ENCODE measurements around the gene DCPS. TPM values are rescaled to one million over a fixed set of nuclear protein-coding genes. Genes with fewer than 3 reads are reported as not detected.

Gene DCPS
- total RNA-seq, 1 experiment from 2014 or later, result 25.6 TPM

DNA sequence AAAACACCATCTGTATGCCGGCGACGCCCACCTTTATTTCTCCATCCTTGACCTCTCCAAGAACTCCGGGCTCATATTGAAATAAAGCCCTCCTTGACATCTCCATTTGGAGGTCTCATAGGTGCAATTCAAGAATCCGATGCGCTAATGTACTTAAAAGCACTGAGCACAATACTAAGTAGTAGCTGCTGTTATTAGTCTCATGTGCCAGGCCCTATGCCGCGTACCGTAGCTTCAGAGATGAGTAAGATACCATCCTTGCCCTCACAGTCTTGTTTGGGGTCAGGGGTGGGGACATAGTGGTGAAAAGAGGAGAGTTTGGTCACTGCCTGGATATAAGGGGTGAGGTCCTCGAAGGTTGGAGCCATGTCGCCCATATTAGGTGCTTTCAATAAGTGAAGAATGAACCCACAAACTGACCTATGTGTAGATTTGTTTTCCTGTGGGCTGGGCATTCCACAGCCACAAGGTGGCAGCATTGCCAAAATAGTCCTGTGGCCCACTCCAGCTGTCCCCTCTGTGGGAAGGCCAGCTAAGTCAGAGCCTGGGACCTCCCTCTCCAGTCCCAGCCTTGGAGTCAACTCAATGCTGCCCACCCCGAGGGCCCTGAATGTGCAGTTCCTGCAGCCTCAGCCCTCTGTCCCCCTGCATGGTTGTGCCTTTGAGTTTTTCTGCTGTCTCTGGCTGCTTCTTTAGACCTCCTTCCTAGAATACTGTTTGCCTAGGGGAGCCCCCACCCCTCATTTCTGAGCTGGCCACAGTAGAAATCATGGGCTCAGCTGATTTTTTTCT, 6.5 kb downstream of the DCPS start:
- Histone ChIP-seq H3K4me1 (ENCODE audit: control insufficient read depth in 1 of 2, insufficient read depth in 2 of 2, low read length in 2 of 2) (peaks cover 0 to 3% of the 10 kb centered on the region in 2 experiments; a peak in 3 of 4 replicates), H3K9ac (ENCODE audit: low read length) (no peak overlapping the region), H3K4me3 (replicated peaks in 1 of 2; ENCODE audit: low read depth in 1 of 2, low read length in 2 of 2) (no peak overlapping the region), H3K27ac (ENCODE audit: low read depth, low read length) (no peak overlapping the region), H3K9me3 (ENCODE audit: control insufficient read depth in 1 of 2, insufficient read depth in 1 of 2, low read depth in 1 of 2, low read length in 2 of 2) (no peaks in the 10 kb centered on the region), H3K36me3 (ENCODE audit: control insufficient read depth in 1 of 2, insufficient read depth in 2 of 2, low read length in 2 of 2) (no peaks in the 10 kb centered on the region), H3K9me2 (ENCODE audit: insufficient read depth) (no peaks in the 10 kb centered on the region), H4K20me1 (ENCODE audit: insufficient read depth) (no peaks in the 10 kb centered on the region), H3K4me2 (ENCODE audit: low read length) (no peak overlapping the region), H3K27me3 (ENCODE audit: insufficient read depth, low read length) (no peaks in the 10 kb centered on the region), H3K79me2 (ENCODE audit: insufficient read depth, low read length) (no peaks in the 10 kb centered on the region), H2AFZ (ENCODE audit: low read depth, low read length, poor library complexity, severe bottlenecking) (no peak overlapping the region)
- TF ChIP-seq, protein P1, sequence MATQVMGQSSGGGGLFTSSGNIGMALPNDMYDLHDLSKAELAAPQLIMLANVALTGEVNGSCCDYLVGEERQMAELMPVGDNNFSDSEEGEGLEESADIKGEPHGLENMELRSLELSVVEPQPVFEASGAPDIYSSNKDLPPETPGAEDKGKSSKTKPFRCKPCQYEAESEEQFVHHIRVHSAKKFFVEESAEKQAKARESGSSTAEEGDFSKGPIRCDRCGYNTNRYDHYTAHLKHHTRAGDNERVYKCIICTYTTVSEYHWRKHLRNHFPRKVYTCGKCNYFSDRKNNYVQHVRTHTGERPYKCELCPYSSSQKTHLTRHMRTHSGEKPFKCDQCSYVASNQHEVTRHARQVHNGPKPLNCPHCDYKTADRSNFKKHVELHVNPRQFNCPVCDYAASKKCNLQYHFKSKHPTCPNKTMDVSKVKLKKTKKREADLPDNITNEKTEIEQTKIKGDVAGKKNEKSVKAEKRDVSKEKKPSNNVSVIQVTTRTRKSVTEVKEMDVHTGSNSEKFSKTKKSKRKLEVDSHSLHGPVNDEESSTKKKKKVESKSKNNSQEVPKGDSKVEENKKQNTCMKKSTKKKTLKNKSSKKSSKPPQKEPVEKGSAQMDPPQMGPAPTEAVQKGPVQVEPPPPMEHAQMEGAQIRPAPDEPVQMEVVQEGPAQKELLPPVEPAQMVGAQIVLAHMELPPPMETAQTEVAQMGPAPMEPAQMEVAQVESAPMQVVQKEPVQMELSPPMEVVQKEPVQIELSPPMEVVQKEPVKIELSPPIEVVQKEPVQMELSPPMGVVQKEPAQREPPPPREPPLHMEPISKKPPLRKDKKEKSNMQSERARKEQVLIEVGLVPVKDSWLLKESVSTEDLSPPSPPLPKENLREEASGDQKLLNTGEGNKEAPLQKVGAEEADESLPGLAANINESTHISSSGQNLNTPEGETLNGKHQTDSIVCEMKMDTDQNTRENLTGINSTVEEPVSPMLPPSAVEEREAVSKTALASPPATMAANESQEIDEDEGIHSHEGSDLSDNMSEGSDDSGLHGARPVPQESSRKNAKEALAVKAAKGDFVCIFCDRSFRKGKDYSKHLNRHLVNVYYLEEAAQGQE (IDR thresholded peaks at IDR 0.05; ENCODE audit: low read depth), result no peak
- no peak for TF ChIP-seq SP1 (IDR thresholded peaks at IDR 0.05; ENCODE audit: low read depth)
- no peak for TF ChIP-seq TCF7L2 (IDR thresholded peaks at IDR 0.05; ENCODE audit: borderline replicate concordance, extremely low read depth, insufficient read depth, insufficient read length)
- TF ChIP-seq POLR2A (IDR thresholded peaks at IDR 0.05; ENCODE audit: borderline replicate concordance, extremely low read depth, insufficient read depth, insufficient read length), result no peak
- TF ChIP-seq, protein P2, sequence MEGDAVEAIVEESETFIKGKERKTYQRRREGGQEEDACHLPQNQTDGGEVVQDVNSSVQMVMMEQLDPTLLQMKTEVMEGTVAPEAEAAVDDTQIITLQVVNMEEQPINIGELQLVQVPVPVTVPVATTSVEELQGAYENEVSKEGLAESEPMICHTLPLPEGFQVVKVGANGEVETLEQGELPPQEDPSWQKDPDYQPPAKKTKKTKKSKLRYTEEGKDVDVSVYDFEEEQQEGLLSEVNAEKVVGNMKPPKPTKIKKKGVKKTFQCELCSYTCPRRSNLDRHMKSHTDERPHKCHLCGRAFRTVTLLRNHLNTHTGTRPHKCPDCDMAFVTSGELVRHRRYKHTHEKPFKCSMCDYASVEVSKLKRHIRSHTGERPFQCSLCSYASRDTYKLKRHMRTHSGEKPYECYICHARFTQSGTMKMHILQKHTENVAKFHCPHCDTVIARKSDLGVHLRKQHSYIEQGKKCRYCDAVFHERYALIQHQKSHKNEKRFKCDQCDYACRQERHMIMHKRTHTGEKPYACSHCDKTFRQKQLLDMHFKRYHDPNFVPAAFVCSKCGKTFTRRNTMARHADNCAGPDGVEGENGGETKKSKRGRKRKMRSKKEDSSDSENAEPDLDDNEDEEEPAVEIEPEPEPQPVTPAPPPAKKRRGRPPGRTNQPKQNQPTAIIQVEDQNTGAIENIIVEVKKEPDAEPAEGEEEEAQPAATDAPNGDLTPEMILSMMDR (IDR thresholded peaks at IDR 0.05 in 2 of 3, conservative IDR thresholded peaks at IDR 0.05 in 1 of 3; ENCODE audit: borderline replicate concordance in 1 of 3, insufficient read depth in 1 of 3, low read depth in 2 of 3, low read length in 2 of 3), result peak; percentile 75 to 88 (median 85)
- TF ChIP-seq EZH2phosphoT487 (IDR thresholded peaks at IDR 0.05; ENCODE audit: borderline replicate concordance), result no peak
- TF ChIP-seq RAD21 (IDR thresholded peaks at IDR 0.05; ENCODE audit: low read depth), result peak; percentile 96
- no peak for TF ChIP-seq YY1 (IDR thresholded peaks at IDR 0.05; ENCODE audit: extremely low read depth, insufficient replicate concordance, low read depth, low read length)
- no peak for TF ChIP-seq FOSL1 (IDR thresholded peaks at IDR 0.05; ENCODE audit: low read depth)
- no peak for TF ChIP-seq EZH2 (IDR thresholded peaks at IDR 0.05)
- DNase-seq (ENCODE audit: low read depth, low spot score) (peak; percentile 42), ATAC-seq (peak; percentile 93)
- intact Hi-C loops (cut with micrococcal nuclease), result loop anchor here (1.0 to 10.0 kb wide), 4 partner anchors 82 to 680 kb away; no protein-coding TSS in a partner anchor
- no TSS peak for BruUV-seq (replicated peaks)
- ChIA-PET CTCF (interaction anchor here (0.8 to 5.9 kb wide), 9 partner anchors 9 to 297 kb away, joined by 3 to 74 read pairs (median 4); no protein-coding TSS in a partner anchor), RAD21 (ENCODE audit: low non-redundant PET in 1 of 2, low total read pairs in 2 of 2, uncharacterized antibody in 2 of 2, unreplicated experiment in 2 of 2) (interaction anchor here (0.6 to 1.3 kb wide), 4 partner anchors 95 to 170 kb away, joined by 3 to 10 read pairs (median 6); no protein-coding TSS in a partner anchor), POLR2A (interaction anchor here (1.0 kb wide), 1 partner anchor 9 kb away, joined by 3 read pairs; no protein-coding TSS in a partner anchor)
